MCF 10A (cell line): ENCODE data around the gene VEZF1. TPM values are rescaled to one million over a fixed set of nuclear protein-coding genes. Genes with fewer than 3 reads are reported as not detected.

ENCODE experiments used
- BruUV-seq: library from RNA; stranded (reverse); fragments of 400-500 nt; replicated peaks from 2 replicates; lab custom pipeline; 2021; lab: Mats Ljungman, UMichigan
- CTCF ChIA-PET: fragments of 300-600 bp; sonication (Branson Sonifier 250); formaldehyde crosslinking; extraction: SDS; loops from one replicate; lab custom pipeline; 2021; ENCODE audit warnings: antibody characterized with exemption, inconsistent platforms; lab: Yijun Ruan, JAX
- POLR2A ChIA-PET: fragments of 300-600, 350-650 bp; sonication (Branson Sonifier 250); formaldehyde crosslinking; extraction: SDS; loops from one replicate; lab custom pipeline; 2020; ENCODE audit warnings: antibody characterized with exemption, inconsistent platforms; lab: Yijun Ruan, JAX
- DNase-seq: peaks from one replicate; pipeline ENCODE4 v3.0.0-alpha.2; 2018; ENCODE audit not compliant: unreplicated experiment
- H3K27ac Mint-ChIP-seq: one replicate; pipeline ENCODE4 v1.8.0; 2022; ENCODE audit warnings: mild to moderate bottlenecking, low read depth, mixed read lengths; ENCODE audit not compliant: unreplicated experiment
- H3K27me3 Mint-ChIP-seq: one replicate; pipeline ENCODE4 v1.8.0; 2022; ENCODE audit warnings: mixed read lengths; ENCODE audit not compliant: insufficient read depth, unreplicated experiment
- H3K36me3 Mint-ChIP-seq: one replicate; pipeline ENCODE4 v1.8.0; 2022; ENCODE audit warnings: mild to moderate bottlenecking, moderate library complexity, mixed read lengths; ENCODE audit not compliant: insufficient read depth, unreplicated experiment
- H3K4me1 Mint-ChIP-seq: one replicate; pipeline ENCODE4 v1.8.0; 2022; ENCODE audit warnings: mixed read lengths; ENCODE audit not compliant: insufficient read depth, unreplicated experiment
- H3K4me3 Mint-ChIP-seq: one replicate; pipeline ENCODE4 v1.8.0; 2022; ENCODE audit warnings: mild to moderate bottlenecking, moderate library complexity, mixed read lengths; ENCODE audit not compliant: unreplicated experiment
- H3K9me3 Mint-ChIP-seq: one replicate; pipeline ENCODE4 v1.8.0; 2022; ENCODE audit warnings: mixed read lengths; ENCODE audit not compliant: unreplicated experiment
- CTCF ChIP-seq: fragments of 200-600 bp; IDR thresholded peaks from one replicate; pipeline ENCODE4 v1.8.0; 2022; ENCODE audit warnings: antibody characterized with exemption, mild to moderate bottlenecking; ENCODE audit not compliant: unreplicated experiment
- intact Hi-C: fragments of 100-400 bp; cut with micrococcal nuclease; formaldehyde crosslinking; loops from 2 replicates; pipeline ENCODE4 v1.14.1; 2022
- total RNA-seq: library from RNA; stranded (reverse); gene quantifications from 2 replicates; pipeline ENCODE4 v1.2.3, GENCODE V29; 2022

The VEZF1 gene
- total RNA-seq, 1 experiment from 2014 or later = 66.8 TPM

DNA sequence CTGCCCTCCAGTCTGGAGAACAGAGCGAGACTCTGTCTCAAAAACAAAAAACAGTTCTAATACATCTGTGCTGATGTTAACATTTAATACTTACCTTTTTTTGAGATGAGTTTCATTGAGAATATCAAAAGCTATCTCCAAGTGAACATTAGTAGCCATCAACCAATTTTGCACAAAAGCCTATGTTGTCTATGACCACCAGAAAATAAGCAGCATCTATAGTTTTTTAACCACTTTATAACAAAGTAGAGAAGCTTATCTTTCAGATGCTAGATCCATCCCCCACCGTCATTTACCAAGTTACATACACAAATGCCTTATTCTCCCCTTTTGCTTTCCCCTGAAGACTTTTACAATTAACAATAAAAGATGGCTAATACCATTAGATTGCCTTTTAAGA is 14.9 kb upstream of the VEZF1 start:
- Mint-ChIP-seq H3K4me1 (peaks cover 30% of the 10 kb centered on the region), H3K4me3 (peak overlapping the region; percentile 21), H3K27ac (peak overlapping the region; percentile 54), H3K36me3 (peaks cover 90% of the 10 kb centered on the region), H3K9me3 (no peaks in the 10 kb centered on the region), H3K27me3 (no peaks in the 10 kb centered on the region)
- ChIA-PET POLR2A (interaction anchor here (0.9 to 6.2 kb wide), 6 partner anchors 11 to 100 kb away, joined by 4 to 62 read pairs (median 6); partner anchors contain the start of gene VEZF1), CTCF (interaction anchor here (0.9 to 15.6 kb wide), 4 partner anchors 54 to 148 kb away, joined by 3 to 418 read pairs (median 6); partner anchors contain the start of gene MRPS23)
- no peak for DNase-seq
- intact Hi-C loops = no loop called here
- no TSS peak for BruUV-seq
- TF ChIP-seq CTCF = no peak

DNA sequence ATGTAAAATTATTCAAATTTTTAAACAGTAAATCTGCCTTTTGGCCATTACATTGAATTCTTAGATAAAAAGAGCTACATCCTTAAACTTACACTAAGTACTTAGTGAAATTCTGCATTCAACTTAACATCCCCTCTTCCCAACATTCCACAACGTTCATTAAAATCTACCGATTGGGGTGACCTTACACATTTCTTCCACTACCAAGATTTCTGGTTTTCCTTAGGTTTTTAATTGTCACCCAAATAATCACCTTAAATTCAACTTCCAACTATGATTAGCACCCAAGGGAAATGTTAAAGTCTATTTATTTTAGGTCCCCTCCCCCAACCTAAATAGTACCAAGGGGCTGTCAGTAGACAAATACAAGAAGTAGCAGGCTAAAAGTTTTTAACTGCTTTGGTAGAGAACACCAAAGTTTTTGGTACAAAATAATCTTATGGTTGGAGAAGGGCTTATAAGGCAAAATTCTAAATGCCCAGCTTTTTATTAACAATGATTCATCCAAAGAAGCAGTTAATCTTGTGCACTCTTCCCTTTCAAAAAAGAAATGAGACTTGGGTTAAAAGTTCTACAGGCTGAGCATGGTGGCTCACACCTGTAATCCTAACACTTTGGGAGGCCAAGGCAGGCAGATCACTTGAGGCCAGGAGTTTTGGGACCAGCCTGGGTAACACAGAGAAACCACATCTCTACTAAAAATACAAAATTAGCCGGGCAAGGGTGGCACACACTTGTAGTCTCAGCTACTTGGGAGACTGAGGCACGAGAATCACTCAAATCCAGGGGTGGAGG is 14.3 kb upstream of the VEZF1 start:
- ChIA-PET POLR2A (interaction anchor here (0.6 to 6.2 kb wide), 12 partner anchors 9 to 350 kb away, joined by 3 to 62 read pairs (median 6); partner anchors contain the start of genes MRPS23, SUPT4H1 and VEZF1), CTCF (interaction anchor here (0.8 to 15.6 kb wide), 6 partner anchors 11 to 148 kb away, joined by 3 to 418 read pairs (median 5); partner anchors contain the start of gene MRPS23)
- H3K4me1 Mint-ChIP-seq = peaks cover 30% of the 10 kb centered on the region
- BruUV-seq = no TSS peak
- H3K27ac Mint-ChIP-seq = peak overlapping the region; percentile 71
- no peak for DNase-seq
- H3K36me3 Mint-ChIP-seq = peaks cover 97% of the 10 kb centered on the region
- no peak for TF ChIP-seq CTCF
- intact Hi-C loops = no loop called here
- no peaks in the 10 kb centered on the region for H3K9me3 Mint-ChIP-seq
- H3K4me3 Mint-ChIP-seq = peak overlapping the region; percentile 21
- H3K27me3 Mint-ChIP-seq = no peaks in the 10 kb centered on the region

GRCh38 chr17:58001461-58002124 is 13.5 kb upstream of the VEZF1 start:
- Mint-ChIP-seq H3K9me3 (no peaks in the 10 kb centered on the region), H3K36me3 (peaks cover 94% of the 10 kb centered on the region), H3K27me3 (no peaks in the 10 kb centered on the region), H3K4me1 (peaks cover 30% of the 10 kb centered on the region), H3K4me3 (no peak overlapping the region), H3K27ac (peak overlapping the region; percentile 71)
- BruUV-seq = no TSS peak
- ChIA-PET POLR2A (interaction anchor here (0.7 to 6.2 kb wide), 10 partner anchors 8 to 157 kb away, joined by 3 to 62 read pairs (median 10); partner anchors contain the start of genes MRPS23 and VEZF1), CTCF (interaction anchor here (0.8 to 15.6 kb wide), 6 partner anchors 10 to 168 kb away, joined by 3 to 418 read pairs (median 22); partner anchors contain the start of gene MRPS23)
- intact Hi-C loops = no loop called here
- no peak for TF ChIP-seq CTCF
- DNase-seq = no peak
